ENCODE data around the gene SLC4A1AP. TPM values are rescaled to one million over a fixed set of nuclear protein-coding genes. Genes with fewer than 3 reads are reported as not detected.
A peak's percentile ranks its signal among the peaks of the same experiment; 100 is the strongest.

The SLC4A1AP gene, protein sequence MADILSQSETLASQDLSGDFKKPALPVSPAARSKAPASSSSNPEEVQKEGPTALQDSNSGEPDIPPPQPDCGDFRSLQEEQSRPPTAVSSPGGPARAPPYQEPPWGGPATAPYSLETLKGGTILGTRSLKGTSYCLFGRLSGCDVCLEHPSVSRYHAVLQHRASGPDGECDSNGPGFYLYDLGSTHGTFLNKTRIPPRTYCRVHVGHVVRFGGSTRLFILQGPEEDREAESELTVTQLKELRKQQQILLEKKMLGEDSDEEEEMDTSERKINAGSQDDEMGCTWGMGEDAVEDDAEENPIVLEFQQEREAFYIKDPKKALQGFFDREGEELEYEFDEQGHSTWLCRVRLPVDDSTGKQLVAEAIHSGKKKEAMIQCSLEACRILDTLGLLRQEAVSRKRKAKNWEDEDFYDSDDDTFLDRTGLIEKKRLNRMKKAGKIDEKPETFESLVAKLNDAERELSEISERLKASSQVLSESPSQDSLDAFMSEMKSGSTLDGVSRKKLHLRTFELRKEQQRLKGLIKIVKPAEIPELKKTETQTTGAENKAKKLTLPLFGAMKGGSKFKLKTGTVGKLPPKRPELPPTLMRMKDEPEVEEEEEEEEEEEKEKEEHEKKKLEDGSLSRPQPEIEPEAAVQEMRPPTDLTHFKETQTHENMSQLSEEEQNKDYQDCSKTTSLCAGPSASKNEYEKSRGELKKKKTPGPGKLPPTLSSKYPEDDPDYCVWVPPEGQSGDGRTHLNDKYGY
- 10 to 100 TPM in 3 of 4 donors, 1 to 10 TPM in 1; 9.0 to 21.1 (median 16.1) TPM for total RNA-seq

DNA sequence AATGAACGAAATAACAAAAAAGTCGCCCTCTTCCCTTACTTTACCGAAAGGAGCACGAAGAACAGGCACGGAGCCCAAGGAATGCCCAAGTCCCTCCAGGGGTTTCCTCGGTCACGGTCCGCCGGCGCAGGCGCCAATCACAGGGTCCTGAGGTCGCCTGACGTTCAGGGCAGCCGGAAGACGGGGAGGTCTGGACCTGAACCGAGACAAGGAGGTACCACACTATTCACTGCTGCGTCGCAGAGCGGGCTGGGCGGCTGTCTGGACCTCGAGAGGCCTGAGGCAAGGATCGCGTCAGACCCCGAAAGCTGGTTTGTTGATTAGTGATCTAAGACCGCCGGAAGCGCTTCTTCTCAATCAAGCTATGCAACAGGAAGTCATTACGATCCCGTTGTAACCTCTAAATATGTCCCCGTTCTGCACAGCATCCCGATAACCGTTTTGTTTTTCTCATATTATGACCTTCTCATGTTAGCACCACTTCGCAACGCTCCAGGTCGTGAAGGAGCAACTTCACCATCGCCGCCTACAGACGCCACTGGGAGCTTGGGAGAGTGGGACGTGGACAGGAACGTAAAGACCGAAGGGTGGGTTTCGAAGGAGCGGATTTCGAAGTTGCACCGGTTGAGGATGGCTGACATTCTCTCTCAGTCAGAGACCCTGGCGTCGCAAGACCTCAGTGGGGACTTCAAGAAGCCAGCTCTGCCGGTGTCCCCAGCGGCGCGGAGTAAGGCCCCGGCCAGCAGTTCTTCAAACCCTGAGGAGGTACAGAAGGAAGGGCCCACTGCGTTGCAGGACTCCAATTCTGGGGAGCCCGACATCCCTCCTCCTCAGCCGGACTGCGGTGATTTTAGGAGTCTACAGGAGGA lies at the start of gene SLC4A1AP, which contains the start of gene SUPT7L:
SLC4A1AP (plus strand) TSS at position 605 of the 869 bp plus-strand sequence; CDS start at position 631, 26 bp downstream.
SUPT7L (minus strand) TSS at position 330 of the 869 bp plus-strand sequence. CDS start 1,422 bp downstream, outside the sequence.
- TF ChIP-seq POLR2A (IDR thresholded peaks at IDR 0.05) (peak; percentile 29), POLR2AphosphoS5 (IDR thresholded peaks at IDR 0.05) (peak in 2 of 3 donors; percentile 44 to 80)
- TF ChIP-seq, protein P1, sequence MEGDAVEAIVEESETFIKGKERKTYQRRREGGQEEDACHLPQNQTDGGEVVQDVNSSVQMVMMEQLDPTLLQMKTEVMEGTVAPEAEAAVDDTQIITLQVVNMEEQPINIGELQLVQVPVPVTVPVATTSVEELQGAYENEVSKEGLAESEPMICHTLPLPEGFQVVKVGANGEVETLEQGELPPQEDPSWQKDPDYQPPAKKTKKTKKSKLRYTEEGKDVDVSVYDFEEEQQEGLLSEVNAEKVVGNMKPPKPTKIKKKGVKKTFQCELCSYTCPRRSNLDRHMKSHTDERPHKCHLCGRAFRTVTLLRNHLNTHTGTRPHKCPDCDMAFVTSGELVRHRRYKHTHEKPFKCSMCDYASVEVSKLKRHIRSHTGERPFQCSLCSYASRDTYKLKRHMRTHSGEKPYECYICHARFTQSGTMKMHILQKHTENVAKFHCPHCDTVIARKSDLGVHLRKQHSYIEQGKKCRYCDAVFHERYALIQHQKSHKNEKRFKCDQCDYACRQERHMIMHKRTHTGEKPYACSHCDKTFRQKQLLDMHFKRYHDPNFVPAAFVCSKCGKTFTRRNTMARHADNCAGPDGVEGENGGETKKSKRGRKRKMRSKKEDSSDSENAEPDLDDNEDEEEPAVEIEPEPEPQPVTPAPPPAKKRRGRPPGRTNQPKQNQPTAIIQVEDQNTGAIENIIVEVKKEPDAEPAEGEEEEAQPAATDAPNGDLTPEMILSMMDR (IDR thresholded peaks at IDR 0.05) = no peak
- WGBS, 2 donors (ENCODE audit: low coverage in 1 of 2) = 0% methylated on average over 54 of the region's 56 CpGs; no CpG with 5 or more reads in 1 of the 2 donors
- H3K27ac ChIP-seq = peak within 1 kb of the TSS; percentile 86 to 94 (median 92)
- peak within 1 kb of the TSS; percentile 63 to 94 (median 84) for H3K4me3 ChIP-seq
- no peaks in the 10 kb centered on the region for H3K9me3 ChIP-seq
- H3K4me1 ChIP-seq = peaks cover 19 to 29% (median 25%) of the 10 kb centered on the region in 4 donors
- peak; percentile 73 for DNase-seq
- intact Hi-C loops (cut with DNase I; ENCODE audit: low total_unique reads) = no loop called here
- in situ Hi-C loops (cut with MboI; ENCODE audit: low pct_ligation_motif_present in 1 of 4, low pct_unique_long_range_greater_than_20kb in 1 of 4, low sequenced_read_pairs in 3 of 4) = no loop called here
- peaks cover 0 to 39% (median 6%) of the 10 kb centered on the region in 4 donors for H3K36me3 ChIP-seq
- no peaks in the 10 kb centered on the region for H3K27me3 ChIP-seq

DNA sequence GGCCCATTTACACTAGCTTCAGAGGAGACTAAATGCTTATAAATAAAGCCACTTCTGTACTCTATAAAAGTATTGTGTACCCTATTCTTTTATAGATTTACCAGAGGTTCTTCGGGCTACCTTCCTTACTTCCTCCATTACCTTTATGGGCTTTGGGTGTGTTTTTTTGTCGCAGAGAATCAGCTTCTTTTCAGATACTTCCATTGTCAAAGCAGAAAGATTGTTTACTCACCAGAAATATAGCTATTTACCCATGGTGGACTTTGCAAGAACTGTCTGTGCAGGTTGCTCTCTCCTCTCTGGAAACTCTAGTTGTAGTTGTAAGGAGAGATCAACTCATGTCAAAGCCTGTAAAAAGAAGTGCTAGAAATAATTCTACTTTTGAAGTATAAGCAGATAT lies 49.7 kb upstream of the SLC4A1AP start:
- H3K9me3 ChIP-seq = no peaks in the 10 kb centered on the region
- no peak overlapping the region for H3K4me3 ChIP-seq
- peaks cover 0 to 46% (median 15%) of the 10 kb centered on the region in 4 donors for H3K36me3 ChIP-seq
- no peak overlapping the region for H3K27ac ChIP-seq
- 49 to 58% methylated on average over 2 of the region's 2 CpGs for WGBS, 2 donors (ENCODE audit: low coverage in 1 of 2)
- in situ Hi-C loops (cut with MboI; ENCODE audit: low pct_ligation_motif_present in 1 of 4, low pct_unique_long_range_greater_than_20kb in 1 of 4, low sequenced_read_pairs in 3 of 4) (no loop called here), intact Hi-C loops (cut with DNase I; ENCODE audit: low total_unique reads) (no loop called here)
- no peak for TF ChIP-seq EP300 (IDR thresholded peaks at IDR 0.05; ENCODE audit: low read depth)
- no peak for TF ChIP-seq POLR2A (IDR thresholded peaks at IDR 0.05)
- no peak for TF ChIP-seq POLR2AphosphoS5 (IDR thresholded peaks at IDR 0.05)
- TF ChIP-seq, protein P1 (IDR thresholded peaks at IDR 0.05) = no peak
- H3K27me3 ChIP-seq = no peaks in the 10 kb centered on the region
- DNase-seq = no peak
- peaks cover 0 to 11% (median 0%) of the 10 kb centered on the region in 4 donors for H3K4me1 ChIP-seq

DNA sequence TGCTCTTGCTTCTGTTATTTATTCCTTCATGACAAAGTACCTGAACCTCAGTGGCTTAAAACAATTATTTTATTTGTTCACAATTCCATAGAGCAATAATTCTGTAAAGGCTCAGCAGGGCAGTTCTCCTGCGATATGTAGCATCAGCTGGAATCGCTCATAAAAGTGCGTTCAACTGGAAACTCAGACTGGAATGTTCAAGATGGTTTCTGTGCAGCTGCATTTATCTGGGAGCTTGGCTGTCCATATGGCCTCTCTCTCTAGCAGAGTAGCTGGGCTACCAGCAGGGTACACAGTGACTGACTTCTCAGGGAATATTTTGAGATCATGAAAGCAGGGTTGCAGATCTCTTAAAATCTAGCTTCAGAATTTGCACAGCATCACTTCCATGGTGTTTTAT lies 48.4 kb upstream of the SLC4A1AP start:
- no peaks in the 10 kb centered on the region for H3K27me3 ChIP-seq
- intact Hi-C loops (cut with DNase I; ENCODE audit: low total_unique reads) (no loop called here), in situ Hi-C loops (cut with MboI; ENCODE audit: low pct_ligation_motif_present in 1 of 4, low pct_unique_long_range_greater_than_20kb in 1 of 4, low sequenced_read_pairs in 3 of 4) (no loop called here)
- no peak for TF ChIP-seq POLR2A (IDR thresholded peaks at IDR 0.05)
- TF ChIP-seq POLR2AphosphoS5 (IDR thresholded peaks at IDR 0.05) = no peak
- TF ChIP-seq EP300 (IDR thresholded peaks at IDR 0.05; ENCODE audit: low read depth) = no peak
- TF ChIP-seq, protein P1 (IDR thresholded peaks at IDR 0.05) = no peak
- no peak overlapping the region for H3K4me3 ChIP-seq
- H3K9me3 ChIP-seq = no peaks in the 10 kb centered on the region
- peaks cover 0 to 11% (median 0%) of the 10 kb centered on the region in 4 donors for H3K4me1 ChIP-seq
- no peak overlapping the region for H3K27ac ChIP-seq
- DNase-seq = no peak
- 80 to 97% methylated on average over 1 to 3 of the region's 3 CpGs for WGBS, 2 donors (ENCODE audit: low coverage in 1 of 2)
- peaks cover 0 to 51% (median 13%) of the 10 kb centered on the region in 4 donors for H3K36me3 ChIP-seq

All from transverse colon (tissue), 4 donors.